Measurements from ENCODE around the gene DCAF15. TPM values are rescaled to one million over a fixed set of nuclear protein-coding genes. Genes with fewer than 3 reads are reported as not detected.
"Not testable (repeated sequence)": the region's sequence is repeated elsewhere in the genome, so short reads cannot be mapped to it uniquely, and the experiment has no call there.

DCAF15 gene
- total RNA-seq, 1 experiment from 2014 or later: 20.9 TPM

DNA sequence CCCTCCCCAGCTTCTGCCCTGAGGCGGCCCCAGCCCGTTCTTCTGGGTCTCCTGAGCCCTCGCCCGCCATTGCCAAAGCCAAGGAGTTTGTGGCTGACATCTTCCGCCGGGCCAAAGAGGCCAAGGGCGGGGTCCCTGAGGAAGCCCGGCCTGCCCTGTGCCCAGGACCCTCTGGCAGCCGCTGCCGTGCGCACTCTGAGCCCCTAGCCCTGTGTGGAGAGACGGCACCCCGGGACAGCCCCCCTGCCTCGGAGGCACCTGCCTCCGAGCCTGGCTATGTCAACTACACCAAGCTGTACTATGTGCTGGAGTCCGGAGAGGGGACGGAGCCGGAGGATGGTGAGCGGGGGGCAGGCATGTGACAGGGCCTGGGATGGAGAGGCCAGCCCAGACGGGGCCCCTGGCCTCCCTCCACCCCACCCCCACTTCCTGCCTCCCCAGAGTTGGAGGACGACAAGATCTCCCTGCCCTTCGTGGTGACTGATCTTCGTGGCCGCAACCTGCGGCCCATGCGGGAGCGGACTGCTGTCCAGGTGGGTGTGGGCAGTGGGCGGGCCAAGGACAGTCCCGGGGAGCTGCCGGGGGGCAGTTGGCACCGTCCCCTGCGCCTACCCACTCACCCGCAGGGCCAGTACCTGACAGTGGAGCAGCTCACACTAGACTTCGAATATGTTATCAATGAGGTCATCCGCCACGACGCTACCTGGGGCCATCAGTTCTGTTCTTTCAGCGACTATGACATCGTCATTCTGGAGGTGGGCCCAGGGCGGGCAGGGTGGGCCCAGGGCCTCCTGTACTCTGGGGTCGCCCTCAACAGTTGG, 7.0 kb downstream of the DCAF15 start:
- no peak for DNase-seq (ENCODE audit: low read depth)

DNA sequence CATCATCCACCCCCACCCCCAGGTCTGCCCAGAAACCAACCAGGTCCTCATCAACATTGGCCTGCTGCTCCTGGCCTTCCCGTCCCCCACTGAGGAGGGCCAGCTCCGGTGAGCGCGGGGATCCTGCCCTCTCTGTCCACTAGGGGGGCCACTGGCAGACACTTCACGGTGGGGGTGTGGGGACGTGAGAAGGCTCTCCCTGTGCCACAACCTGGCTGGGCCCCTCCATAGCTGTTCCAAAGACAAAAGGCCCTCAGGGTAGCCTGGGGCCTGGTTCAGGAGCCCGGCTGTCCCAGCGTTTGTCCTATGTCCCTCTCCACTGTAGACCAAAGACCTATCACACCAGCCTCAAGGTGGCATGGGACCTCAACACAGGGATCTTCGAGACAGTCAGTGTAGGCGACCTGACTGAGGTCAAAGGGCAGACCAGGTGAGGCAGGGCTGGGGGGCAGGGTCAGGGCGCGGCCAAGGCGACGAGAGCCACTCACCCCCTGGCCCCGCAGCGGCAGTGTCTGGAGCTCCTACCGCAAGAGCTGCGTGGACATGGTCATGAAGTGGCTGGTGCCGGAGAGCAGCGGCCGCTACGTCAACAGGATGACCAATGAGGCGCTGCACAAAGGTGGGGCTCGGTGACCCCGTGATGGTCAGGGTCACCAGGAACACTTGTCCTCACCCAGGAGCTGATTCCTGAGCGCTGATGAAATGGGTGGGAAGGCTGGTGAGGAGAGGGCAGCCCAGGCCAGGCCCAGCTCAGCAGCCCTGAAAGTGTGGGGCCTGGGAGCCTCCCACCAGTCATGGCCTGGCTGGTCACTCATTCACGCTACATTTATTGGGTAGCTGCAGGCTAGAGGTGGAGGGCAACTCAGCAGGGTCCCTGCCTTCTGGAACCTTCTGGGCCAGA, 7.9 kb downstream of the DCAF15 start:
- no peak for DNase-seq (ENCODE audit: low read depth)

DNA sequence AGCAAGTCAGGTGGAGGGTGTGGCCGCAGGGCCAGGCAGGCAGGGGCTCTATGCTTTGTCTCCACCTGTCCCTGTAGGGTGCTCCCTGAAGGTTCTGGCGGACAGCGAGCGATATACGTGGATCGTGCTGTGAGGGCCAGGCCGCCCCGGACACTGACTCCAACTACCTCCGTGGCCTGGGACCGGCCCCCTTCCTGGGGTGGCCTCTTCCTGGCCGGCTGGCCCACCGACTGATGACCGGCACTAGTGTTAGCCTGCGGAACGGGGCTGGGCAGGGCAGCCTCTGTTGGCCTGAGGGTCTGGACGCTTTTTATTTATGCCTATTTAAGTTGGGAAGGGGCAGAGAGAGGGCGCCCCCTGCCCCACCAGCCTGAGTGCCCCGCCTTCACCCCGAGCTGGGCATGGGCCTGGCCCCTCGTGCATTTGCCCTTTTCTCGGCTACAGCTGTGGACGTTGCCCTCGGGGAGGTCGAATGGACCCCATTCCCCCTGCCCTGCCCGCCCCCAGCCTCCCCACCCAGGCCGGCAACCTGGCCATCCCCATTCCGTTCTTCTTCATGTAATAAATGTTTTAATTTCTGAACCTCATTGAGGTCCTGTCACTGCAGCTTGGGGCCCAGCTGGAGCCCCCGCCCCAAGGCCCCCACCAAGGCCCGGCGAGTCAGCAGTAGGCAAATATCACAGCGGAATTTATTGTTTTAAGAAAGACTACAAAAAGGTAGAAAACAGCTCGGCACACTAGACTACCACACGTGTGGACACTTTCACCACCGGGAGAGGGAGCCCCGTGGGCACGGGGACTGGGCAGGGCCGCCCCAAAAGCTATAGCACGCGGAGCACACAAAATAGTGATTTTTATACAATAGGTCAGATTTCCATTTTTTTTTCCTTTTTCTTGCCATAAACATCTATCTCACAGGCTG, 8.8 kb downstream of the DCAF15 start:
- no peak for DNase-seq (ENCODE audit: low read depth)

DNA sequence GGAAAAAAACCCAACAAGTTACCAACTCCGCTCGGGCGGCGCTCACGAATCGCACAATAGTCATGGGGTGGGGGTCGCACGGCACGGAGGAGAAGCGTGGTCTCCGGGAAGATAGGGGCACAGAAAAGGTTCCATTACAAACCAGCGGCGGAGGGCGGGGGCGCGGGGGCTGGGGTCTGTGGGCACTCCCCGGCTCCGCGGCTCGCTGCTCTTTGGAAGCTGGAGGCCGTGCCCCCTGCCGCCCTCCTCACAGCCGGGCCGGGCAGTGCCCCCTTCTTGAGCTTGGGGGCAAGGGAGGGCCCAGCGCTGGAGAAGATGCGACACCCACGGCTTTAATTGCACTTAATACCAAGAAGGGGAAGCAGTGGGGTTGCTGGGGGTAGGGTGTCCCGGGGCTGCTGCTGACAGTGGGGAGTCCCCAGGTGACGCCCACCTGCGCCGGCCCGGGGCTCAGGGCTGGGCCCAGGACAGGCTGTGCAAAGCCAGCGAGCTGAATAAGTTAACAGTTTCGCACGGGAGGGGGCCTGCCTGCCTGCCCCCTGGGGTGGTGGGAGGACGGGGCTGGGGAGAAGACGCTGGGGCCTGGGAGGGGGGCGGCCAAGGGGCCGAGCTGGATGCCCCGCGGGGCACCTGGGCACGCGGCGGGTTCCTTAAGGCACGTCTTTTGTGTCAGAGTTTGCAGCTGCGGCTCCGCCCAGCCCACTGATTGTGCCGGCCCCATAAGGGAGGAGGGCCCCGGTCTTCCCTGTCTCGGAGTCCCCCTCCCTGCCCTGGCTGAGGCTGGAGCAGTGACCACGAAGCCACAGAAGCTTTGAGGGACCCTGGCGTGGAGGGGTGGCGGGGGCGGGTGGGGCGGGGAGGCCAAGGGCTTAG, 9.8 kb downstream of the DCAF15 start:
- DNase-seq (ENCODE audit: low read depth): no peak

DNA sequence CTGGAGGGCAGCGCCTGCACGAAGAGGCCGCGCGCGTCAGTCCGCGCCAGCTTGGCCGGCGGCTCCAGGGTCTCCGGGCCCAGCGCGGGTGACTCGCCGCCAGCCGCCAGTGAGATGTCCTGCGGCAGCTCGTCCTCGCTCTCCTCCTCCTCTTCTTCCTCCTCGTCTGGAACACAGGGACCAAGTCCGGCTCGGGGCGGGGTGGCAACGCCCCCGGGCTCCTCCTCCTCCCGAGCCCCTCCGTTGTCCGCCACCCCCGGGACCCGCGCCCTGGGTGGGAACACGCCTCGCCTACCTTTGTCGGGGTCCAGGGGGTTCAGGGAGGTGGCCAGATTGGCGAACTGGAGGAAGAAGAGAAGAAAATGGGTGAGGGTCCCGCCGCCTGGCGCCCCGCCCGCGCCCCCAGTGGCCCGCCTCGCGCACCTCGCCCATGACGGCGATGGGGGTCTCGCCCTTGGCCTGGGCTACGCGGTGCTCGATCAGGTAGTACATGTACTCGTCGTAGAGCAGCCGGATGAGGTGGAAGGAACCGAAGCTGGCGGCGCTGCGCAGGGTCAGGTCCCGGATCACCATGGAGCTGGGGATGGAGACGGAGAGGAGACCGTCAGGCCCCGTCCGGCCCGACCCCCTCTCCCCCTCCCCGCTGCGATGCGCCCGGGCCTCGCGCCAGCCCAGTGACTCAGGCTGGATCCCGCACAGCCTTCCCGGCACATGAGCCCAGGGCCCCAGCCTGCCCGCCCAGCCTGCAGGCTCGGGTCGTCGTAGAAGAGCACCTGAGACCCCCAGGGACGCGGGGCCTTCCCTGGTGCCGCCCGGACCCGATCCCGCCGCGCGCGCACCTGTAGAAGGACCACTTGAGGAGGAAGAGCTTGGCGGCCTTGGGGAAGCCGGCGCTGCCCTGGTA, 10.6 kb downstream of the DCAF15 start:
- no peak for DNase-seq (ENCODE audit: low read depth)

DNA sequence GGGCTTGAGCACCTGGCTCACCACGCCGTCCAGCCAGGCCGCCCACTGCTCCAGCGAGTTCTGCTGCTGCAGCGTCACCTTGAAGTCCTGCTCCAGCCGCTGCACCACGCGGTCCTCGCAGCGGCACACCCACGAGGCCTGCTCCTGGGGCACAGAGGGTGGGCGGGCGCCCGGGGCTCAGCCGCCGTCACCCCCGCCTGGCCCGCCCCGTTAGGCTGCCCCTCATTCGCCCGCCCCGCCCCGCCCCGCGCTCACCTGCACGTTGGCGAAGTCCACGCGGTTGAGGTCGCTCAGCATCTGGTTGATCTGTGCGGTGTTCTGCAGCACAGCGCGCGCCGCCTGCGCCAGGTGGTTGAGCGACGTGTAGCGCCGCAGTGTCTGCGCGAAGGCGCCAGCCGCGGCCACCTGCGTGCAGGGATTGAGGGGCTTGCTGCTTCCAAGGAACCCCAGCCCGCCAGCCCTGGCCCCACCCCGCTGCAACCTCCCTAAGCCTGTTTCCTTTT, 11.3 kb downstream of the DCAF15 start:
- DNase-seq (ENCODE audit: low read depth): no peak

DNA sequence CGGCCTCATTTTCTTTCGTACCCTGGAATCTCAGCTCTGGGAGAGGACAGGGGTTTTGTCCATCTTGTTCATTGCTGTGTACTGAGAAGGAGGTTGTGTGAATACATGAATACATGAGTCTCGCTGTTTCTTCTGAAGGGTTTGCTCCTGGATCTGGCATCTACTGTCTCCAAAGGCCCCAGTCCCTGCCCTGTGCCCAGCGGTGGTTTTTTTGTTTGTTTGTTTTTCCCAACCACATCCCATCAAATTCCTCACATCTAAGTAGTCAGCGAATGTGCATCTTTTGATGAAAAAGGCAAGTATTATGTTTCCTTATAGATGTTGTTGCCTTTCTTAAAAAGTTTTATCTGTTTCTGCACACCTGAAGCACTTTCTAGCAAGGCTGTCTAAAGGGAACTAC, 12.5 kb downstream of the DCAF15 start:
- DNase-seq (ENCODE audit: low read depth): peak; percentile 85

DNA sequence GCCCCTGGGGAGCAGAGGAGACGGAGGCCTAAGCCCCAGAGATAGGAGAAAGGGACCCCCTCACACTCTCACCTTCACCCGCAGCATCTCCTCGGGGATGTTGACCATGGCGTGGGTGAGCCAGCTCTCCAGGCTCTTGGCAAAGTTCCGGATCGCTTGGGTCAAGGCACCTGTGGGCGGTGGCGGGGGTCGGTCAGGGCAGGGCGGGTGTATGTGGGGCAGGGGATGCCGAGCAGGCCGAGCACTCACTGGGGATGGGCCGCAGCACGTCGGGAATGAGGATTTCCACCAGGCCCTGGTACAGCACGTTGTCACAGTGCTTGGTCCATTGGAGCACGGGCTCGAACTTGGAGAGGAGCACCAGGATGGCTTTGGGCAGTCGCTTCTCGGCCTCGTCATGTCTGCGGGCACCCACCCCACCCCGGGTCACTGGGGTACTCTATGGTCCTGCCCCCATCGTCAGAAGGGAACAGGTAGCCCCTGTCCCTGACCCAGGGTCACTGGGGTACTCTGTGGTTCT, 13.1 kb downstream of the DCAF15 start:
- no peak for DNase-seq (ENCODE audit: low read depth)

DNA sequence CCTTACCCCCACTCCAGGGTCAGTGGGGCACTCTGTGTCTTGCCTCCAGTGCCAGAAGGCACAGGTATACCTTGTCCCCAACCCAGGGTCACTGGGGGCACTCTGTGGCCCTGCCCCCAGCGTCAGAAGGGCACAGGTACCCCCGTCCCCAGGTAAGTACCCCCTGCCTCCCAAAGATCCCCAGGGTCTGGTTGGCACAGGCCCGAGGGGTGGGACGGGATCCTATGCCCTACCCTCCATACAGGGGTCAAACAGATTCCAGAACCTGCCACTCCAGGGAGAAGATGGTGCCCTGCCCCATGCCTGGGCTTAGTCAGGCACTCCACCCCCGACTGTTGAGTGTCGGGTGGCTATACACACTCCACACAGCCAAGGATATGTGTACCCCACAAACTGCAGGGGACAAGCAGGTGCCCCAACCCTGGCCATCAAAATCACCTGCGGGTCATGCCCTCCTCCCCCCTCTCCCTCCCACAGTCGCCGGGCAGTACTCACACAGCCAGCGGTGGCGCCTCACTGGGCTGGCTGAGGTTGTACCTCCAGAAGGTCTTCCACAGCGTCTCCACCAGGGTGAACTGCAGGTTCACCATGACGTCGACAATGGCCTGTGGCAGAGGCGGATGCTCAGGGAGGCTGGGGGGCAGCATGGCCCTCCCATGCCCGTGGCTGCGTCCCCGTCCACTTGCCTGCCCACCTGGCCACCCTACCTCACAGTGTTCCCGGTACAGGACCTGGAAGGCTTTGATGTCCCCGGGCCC, 13.8 kb downstream of the DCAF15 start:
- DNase-seq (ENCODE audit: low read depth): no peak

DNA sequence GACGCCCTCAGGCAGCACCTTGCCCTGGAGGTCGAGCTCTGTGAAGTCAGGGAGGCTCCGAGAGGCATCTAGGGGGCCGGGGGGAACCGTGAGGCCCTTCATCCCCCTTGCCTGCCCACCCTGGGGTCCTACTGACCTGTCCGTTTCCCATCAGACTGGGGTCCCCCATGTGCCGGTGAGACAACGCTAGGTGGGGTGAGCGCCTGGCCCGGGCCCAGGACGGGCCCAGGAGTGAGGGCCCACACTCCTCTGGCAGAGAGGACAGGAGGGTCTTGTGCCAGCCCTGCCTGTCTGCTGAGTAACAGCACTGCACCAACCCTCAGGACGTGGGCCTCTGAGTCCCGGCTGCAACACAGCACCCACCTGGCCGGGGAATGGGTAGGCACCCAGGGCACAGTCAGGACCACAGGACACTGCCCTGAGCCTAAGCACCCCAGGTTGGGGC, 14.4 kb downstream of the DCAF15 start:
- no peak for DNase-seq (ENCODE audit: low read depth)

DNA sequence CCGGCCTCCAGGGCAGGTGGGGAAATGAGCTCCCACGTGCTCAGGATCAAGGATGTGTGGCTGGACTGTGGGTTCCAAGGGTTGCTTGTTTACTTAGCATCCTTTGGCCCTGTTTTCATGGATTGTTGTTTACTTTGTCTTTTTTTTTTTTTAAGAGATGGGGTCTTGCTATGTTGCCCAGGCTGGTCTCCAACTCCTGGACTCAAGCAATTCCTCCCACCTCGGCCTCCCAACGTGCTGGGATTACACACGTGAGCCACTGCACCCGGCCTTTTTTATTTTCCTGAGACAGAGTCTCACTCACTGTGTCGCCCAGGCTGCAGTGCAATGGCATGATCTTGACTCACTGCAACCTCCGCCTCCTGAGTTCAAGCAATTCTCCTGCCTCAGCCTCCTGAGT, 14.9 kb downstream of the DCAF15 start:
- not testable (repeated sequence) for DNase-seq (ENCODE audit: low read depth)

DNA sequence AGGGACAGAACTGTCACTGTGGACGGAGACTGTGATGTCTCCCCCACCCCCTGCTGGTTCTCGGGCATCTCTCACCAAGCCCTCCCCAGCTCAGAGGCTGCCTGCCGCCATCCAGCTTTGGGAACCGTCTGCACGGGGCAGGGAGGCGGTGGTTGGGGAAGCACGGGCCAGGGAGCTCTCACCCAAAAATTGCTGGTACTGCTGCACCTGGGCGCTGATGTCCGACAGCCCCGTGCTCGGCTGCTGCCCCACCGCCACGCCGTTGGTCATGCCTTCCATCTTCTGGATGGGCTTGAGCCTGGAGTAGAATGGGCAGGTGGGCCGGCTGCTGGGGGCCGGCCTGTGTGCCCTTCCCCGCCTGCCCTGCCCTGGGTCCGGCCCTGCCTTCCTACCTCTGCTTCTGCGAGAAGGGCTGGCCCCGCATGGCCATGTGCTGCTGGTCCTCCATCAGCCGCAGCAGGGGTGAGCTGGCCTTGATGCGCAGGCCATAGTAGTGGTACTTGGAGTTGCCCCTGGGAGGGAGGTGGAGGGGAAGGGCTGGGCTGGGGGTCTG, 16.1 kb downstream of the DCAF15 start:
- no peak for DNase-seq (ENCODE audit: low read depth)

DNA sequence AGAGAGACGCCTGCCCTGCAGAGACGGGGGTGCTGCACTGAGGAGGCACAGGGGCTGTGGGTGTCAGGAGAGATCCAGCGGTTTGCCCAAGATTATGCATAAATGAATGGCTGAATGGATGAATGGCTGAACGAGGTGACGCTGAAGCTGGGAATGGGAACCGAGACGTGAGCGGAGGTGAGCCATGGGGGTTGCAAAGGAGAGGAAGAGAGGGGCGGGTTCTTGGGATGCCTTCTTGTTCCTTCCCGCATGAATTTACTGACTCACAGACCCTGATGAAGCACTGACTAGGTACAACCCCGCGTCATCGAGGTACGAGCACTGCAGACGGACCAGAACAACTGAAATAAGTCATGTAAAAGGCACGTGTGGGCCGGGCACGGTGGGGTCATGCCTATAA, 16.7 kb downstream of the DCAF15 start:
- DNase-seq (ENCODE audit: low read depth): no peak

DNA sequence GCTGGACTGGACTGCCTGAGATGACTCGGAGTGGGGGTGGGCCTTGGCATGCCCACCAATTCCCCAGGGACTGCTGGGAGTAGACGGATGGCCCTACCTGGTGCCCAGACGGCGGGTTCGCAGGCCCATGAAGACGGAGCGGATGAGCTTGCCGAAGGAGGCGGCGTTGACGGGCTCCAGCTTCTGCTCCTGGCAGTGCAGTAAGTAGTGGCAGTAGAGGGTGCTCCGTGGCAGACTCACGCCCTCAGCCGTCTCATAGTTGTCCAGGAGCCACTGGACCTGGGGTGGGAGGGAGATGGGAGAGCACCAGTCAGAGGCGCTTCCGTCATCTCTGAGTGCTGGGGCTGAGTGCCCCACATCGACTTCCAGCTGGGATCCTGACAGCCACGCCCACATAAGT, 17.6 kb downstream of the DCAF15 start:
- DNase-seq (ENCODE audit: low read depth): no peak

DNA sequence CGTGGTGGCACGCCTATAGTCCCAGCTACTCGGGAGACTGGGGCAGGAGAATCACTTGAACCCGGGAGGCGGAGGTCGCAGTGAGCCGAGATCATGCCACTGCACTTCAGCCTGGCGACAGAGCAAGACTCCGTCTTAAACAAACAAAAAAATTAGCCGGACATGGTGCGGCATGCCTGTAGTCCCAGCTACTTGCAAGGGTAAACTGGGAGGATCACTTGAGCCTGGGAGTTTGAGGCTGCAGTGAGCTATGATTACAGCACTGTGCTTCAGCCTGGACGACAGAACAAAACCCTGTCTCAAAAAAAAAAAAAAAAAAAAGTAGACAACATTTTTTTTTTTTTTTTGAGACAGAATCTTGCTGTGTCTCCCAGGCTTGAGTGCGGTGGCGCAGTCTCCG, 19.6 kb downstream of the DCAF15 start:
- DNase-seq (ENCODE audit: low read depth): not testable (repeated sequence)

DNA sequence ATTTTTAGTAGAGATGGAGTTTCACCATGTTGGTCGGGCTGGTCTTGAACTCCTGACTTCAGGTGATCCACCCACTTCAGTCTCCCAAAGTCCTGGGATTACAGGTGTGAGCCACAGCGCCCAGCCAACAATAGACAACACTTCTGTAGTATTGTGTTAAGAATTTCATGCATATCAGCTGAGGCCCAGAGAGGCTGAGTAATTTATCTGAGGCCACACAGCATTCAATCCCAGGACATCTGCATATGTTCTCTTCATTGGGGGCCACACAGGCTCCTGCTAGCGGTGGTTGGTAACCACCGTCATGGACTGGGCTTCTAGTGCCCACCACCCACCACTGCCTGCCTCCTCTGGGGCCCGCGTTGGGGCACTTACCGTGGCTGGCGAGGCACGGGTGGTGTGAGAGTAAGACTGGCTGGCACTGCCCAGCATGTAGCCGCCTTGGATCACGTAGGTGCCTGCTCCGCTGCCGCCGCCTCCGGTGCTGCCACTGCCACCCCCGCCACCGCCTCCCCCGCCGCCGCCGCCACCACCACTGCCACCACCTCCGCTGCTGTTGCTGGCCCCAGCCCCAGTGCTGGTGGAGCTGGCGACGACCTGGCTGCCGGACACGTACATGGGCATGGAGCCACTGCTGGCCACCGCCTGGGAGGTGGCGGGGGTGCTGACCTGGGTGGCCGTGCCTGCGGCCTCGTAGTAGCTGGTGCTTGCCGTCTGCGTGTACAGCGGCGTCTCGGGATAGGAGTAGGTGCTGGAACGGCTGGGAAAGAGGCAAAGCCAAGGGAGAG, 20.3 kb downstream of the DCAF15 start:
- DNase-seq (ENCODE audit: low read depth): no peak

DNA sequence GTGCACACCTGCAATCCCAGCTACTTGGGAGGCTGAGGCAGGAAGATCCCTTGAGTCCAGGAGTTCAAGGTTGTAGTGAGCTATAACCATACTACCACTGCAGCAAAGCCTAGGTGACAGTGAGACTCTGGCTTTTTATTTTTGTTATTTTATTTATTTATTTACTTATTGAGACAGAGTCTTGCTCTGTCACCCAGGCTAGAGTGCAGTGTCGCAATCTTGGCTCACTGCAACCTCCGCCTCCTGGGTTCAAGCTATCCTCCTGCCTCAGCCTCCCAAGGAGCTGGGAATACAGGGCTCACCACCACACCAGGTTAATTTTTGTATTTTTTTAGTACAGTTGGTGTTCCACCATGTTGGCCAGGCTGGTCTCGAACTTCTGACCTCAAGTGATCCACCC, 21.2 kb downstream of the DCAF15 start:
- not testable (repeated sequence) for DNase-seq (ENCODE audit: low read depth)

All from M059J (cell line).